HepG2 (cell line): ENCODE measurements around the gene RGS6. TPM values are rescaled to one million over a fixed set of nuclear protein-coding genes. Genes with fewer than 3 reads are reported as not detected.

Source experiments
- ATAC-seq: fragments of 200-7000 bp; cut with Tn5 transposase; 3 replicates; pipeline ENCODE4 v1.9.1; 2020; ENCODE audit warnings: mild to moderate bottlenecking, moderate library complexity
- BruUV-seq: library from RNA; stranded (reverse); fragments of 400-500 nt; replicated peaks from 2 replicates; lab custom pipeline; 2021; lab: Mats Ljungman, UMichigan
- CTCF ChIA-PET: fragments of 300-600 bp; formaldehyde crosslinking; extraction: SDS; loops from one replicate; lab custom pipeline; 2021; ENCODE audit warnings: low total read pairs, inconsistent platforms, low intra/inter-chr PET ratio; lab: Yijun Ruan, JAX
- POLR2A ChIA-PET: fragments of 350-600 bp; sonication (Branson Sonifier 250); formaldehyde crosslinking; loops from one replicate; lab custom pipeline; 2020; ENCODE audit warnings: antibody characterized with exemption, inconsistent platforms; lab: Yijun Ruan, JAX
- DNase-seq: peaks from one replicate; pipeline ENCODE4 v3.0.0-alpha.2; 2015; ENCODE audit warnings: low spot score
- FAIRE-seq: peaks from 3 replicates; lab custom pipeline; 2011; peaks lifted over from hg19 to GRCh38; lab: Jason Lieb, UNC
- H2AFZ ChIP-seq: one replicate; pipeline ENCODE4 v1.6.1; 2011; ENCODE audit warnings: low read length, inconsistent platforms
- H3K27ac ChIP-seq: fragments of 300-600 bp; 3 replicates; pipeline ENCODE4 v1.8.0; 2011; ENCODE audit warnings: mixed run types, mild to moderate bottlenecking, mixed read lengths, low read length, inconsistent platforms; ENCODE audit not compliant: insufficient read depth; ENCODE audit errors: extremely low read length
- H3K27me3 ChIP-seq, 2 experiments: fragments of 200-600 bp in 1 of 2; 2 replicates in 1 of 2; 3 replicates in 1 of 2; pipeline versions ENCODE4 v1.6.0 to v1.8.0; 2011; ENCODE audit warnings: low read length in 2 of 2, mild to moderate bottlenecking in 2 of 2, moderate library complexity in 2 of 2, inconsistent platforms in 1 of 2; ENCODE audit not compliant: insufficient read depth in 2 of 2, control insufficient read depth in 1 of 2
- H3K36me3 ChIP-seq, 2 experiments: fragments of 200-600 bp in 1 of 2; replicated peaks in 1 of 2; 2 replicates in 1 of 2; 3 replicates in 1 of 2; pipeline versions ENCODE4 v1.5.1 to v1.8.0; 2011; ENCODE audit warnings: low read length in 2 of 2, inconsistent platforms in 1 of 2; ENCODE audit not compliant: insufficient read depth in 2 of 2, control insufficient read depth in 1 of 2
- H3K4me1 ChIP-seq: 2 replicates; pipeline ENCODE4 v1.5.1; 2012; ENCODE audit warnings: low read length, inconsistent platforms; ENCODE audit not compliant: insufficient read depth
- H3K4me2 ChIP-seq: 2 replicates; pipeline ENCODE4 v1.6.0; 2011; ENCODE audit warnings: low read depth, low read length, inconsistent platforms
- H3K4me3 ChIP-seq, 3 experiments: fragments of 200-600 bp in 1 of 3; sonication (generic), shearing (Covaris generic) in 1 of 3; replicated peaks in 1 of 3; 2 replicates each; pipeline ENCODE4 v1.5.1; 2011 to 2016; ENCODE audit warnings: low read length in 3 of 3, inconsistent platforms in 2 of 3, low read depth in 2 of 3, mild to moderate bottlenecking in 2 of 3, control low read depth in 1 of 3, mixed read lengths in 1 of 3; ENCODE audit not compliant: insufficient read depth in 1 of 3
- H3K79me2 ChIP-seq: one replicate; pipeline ENCODE4 v1.6.1; 2011; ENCODE audit warnings: low read length, inconsistent platforms; ENCODE audit not compliant: insufficient read depth
- H3K9ac ChIP-seq: 2 replicates; pipeline ENCODE4 v1.6.0; 2011; ENCODE audit warnings: mild to moderate bottlenecking, low read depth, low read length, inconsistent platforms; ENCODE audit not compliant: insufficient read depth
- H3K9me3 ChIP-seq: 2 replicates; pipeline ENCODE4 v1.5.1; 2012; ENCODE audit warnings: mild to moderate bottlenecking, low read length
- H4K20me1 ChIP-seq: 2 replicates; pipeline ENCODE4 v1.6.0; 2011; ENCODE audit warnings: inconsistent platforms, mild to moderate bottlenecking, low read length, moderate library complexity; ENCODE audit not compliant: insufficient read depth
- CEBPZ ChIP-seq: IDR thresholded peaks from 2 replicates; pipeline ENCODE4 v1.6.1; 2012; ENCODE audit warnings: low read length, improper control_type of control experiment
- ELK4 ChIP-seq: sonication (generic); formaldehyde crosslinking; IDR thresholded peaks from 2 replicates; pipeline ENCODE4 v1.9.0; 2021; ENCODE audit warnings: missing genetic modification reagents, borderline replicate concordance
- NFE2L2 ChIP-seq: fragments of 150-350 bp; IDR thresholded peaks from 2 replicates; pipeline ENCODE4 v1.6.1; 2014; ENCODE audit warnings: low read length
- PAWR ChIP-seq: sonication (generic); formaldehyde crosslinking; IDR thresholded peaks from 2 replicates; pipeline ENCODE4 v1.4.0; 2020; ENCODE audit warnings: missing genetic modification reagents, mild to moderate bottlenecking, borderline replicate concordance
- PCBP1 ChIP-seq: fragments of 200-400 bp; formaldehyde crosslinking; IDR thresholded peaks from 2 replicates; pipeline ENCODE4 v1.6.1; 2017; ENCODE audit warnings: mild to moderate bottlenecking, low read depth, low read length, borderline replicate concordance
- RBFOX2 ChIP-seq: fragments of 200-400 bp; formaldehyde crosslinking; IDR thresholded peaks from 2 replicates; pipeline ENCODE4 v1.6.1; 2017; ENCODE audit warnings: low read depth, mild to moderate bottlenecking, low read length
- SKIL ChIP-seq: sonication (generic); formaldehyde crosslinking; IDR thresholded peaks from 2 replicates; pipeline ENCODE4 v1.8.0; 2022; ENCODE audit warnings: missing genetic modification reagents, mild to moderate bottlenecking, moderate library complexity, borderline replicate concordance
- ZFP1 ChIP-seq: IDR thresholded peaks from 2 replicates; pipeline ENCODE4 v1.6.1; 2016
- ZNF350 ChIP-seq: sonication (generic); formaldehyde crosslinking; IDR thresholded peaks from 2 replicates; pipeline ENCODE4 v1.4.0; 2020; ENCODE audit warnings: mild to moderate bottlenecking, low read depth, missing genetic modification reagents, borderline replicate concordance
- ZNF430 ChIP-seq: sonication (generic); formaldehyde crosslinking; IDR thresholded peaks from 2 replicates; pipeline ENCODE4 v1.9.0; 2021; ENCODE audit warnings: mild to moderate bottlenecking, missing genetic modification reagents
- ZNF446 ChIP-seq: sonication (generic); formaldehyde crosslinking; IDR thresholded peaks from 2 replicates; pipeline ENCODE4 v1.5.0; 2020; ENCODE audit warnings: mild to moderate bottlenecking, missing genetic modification reagents
- ZNF687 ChIP-seq: sonication (generic); formaldehyde crosslinking; IDR thresholded peaks from 2 replicates; pipeline ENCODE4 v1.5.1; 2020; ENCODE audit warnings: mild to moderate bottlenecking, missing genetic modification reagents, moderate library complexity
- WGBS: methylation state at CpG from one replicate; pipeline ENCODE4 v1.1.6; 2017; ENCODE audit warnings: low lambda C conversion rate; 5-methylcytosine and 5-hydroxymethylcytosine counted together
- in situ Hi-C: cut with HindIII; loops from 2 replicates; pipeline ENCODE4 v1.10.0; 2017; ENCODE audit warnings: low pct_unique_long_range_greater_than_20kb; ENCODE audit not compliant: extremely low pct_ligation_motif_present
- intact Hi-C: fragments of 100-400 bp; cut with micrococcal nuclease; formaldehyde crosslinking; loops from one replicate; pipeline ENCODE4 v1.10.0; 2022; ENCODE audit not compliant: unreplicated experiment
- polyA plus RNA-seq, 8 experiments: library from polyadenylated mRNA; depleted of rRNA in 3 of 8; stranded (reverse) in 7 of 8; unstranded in 1 of 8; fragments of >200 nt; fragmentation: Illumina TruSeq in 4 of 8; extraction: Trizol in 4 of 8; gene quantifications; 2 replicates each; pipeline versions ENCODE4 v1.2.1 to v1.2.3, GENCODE V29; 2011 to 2016; ENCODE audit warnings: low read depth in 4 of 8, missing spikeins in 1 of 8, mixed read lengths in 1 of 8; ENCODE audit not compliant: insufficient read depth in 1 of 8
- total RNA-seq, 5 experiments: library from RNA; depleted of rRNA; stranded (reverse); fragments of >200 nt; fragmentation: Illumina TruSeq; extraction: Trizol; gene quantifications; 2 replicates each; pipeline ENCODE4 v1.2.3, GENCODE V29; 2016; ENCODE audit warnings: low read depth in 1 of 5

Gene RGS6
- total and polyA plus RNA-seq, 2 of the 13 experiments (the other 11 are each of a cell fraction or from before 2014, with no cell fraction given): not detected

GRCh38 chr14:72480464-72481243, 548.4 kb downstream of the RGS6 start:
- no peak for TF ChIP-seq ZNF687
- no peak for TF ChIP-seq PAWR
- TF ChIP-seq ZNF350 (CRISPR knock-in tag): no peak
- no peak for TF ChIP-seq ZNF430 (CRISPR knock-in tag)
- TF ChIP-seq ZNF446: no peak
- no peak for TF ChIP-seq NFE2L2
- TF ChIP-seq PCBP1: no peak
- TF ChIP-seq SKIL (CRISPR knock-in tag): no peak
- TF ChIP-seq RBFOX2: no peak
- no peak for TF ChIP-seq ZFP1
- no peak for TF ChIP-seq CEBPZ
- no peak for TF ChIP-seq ELK4 (CRISPR knock-in tag)
- TF ChIP-seq, all 625 proteins: peak for 0
- no peaks in the 10 kb centered on the region for H4K20me1 ChIP-seq
- peaks cover 1 to 13% of the 10 kb centered on the region in 2 experiments; a peak in 4 of 5 replicates for H3K27me3 ChIP-seq
- H2AFZ ChIP-seq: no peak overlapping the region
- no peak overlapping the region for H3K4me2 ChIP-seq
- no peaks in the 10 kb centered on the region for H3K79me2 ChIP-seq
- no peaks in the 10 kb centered on the region for H3K36me3 ChIP-seq
- FAIRE-seq: no peak
- BruUV-seq: no TSS peak
- no peak overlapping the region for H3K9ac ChIP-seq
- no peak overlapping the region for H3K27ac ChIP-seq
- no peak for ATAC-seq
- DNase-seq: no peak
- intact Hi-C loops (no loop called here), in situ Hi-C loops (no loop called here)
- WGBS: 9% methylated on average over 11 of the region's 13 CpGs
- no peak overlapping the region for H3K4me3 ChIP-seq
- H3K9me3 ChIP-seq: no peaks in the 10 kb centered on the region; the same call in 1 of the 2 replicates
- CTCF ChIA-PET: no interaction called here
- H3K4me1 ChIP-seq: no peaks in the 10 kb centered on the region
- POLR2A ChIA-PET: no interaction called here
